22Rv1 (cell line): ENCODE results near the gene PTPRJ.

ENCODE experiments used
- ZFX ChIP-seq: fragments of 450-650 bp; IDR thresholded peaks from 2 replicates; pipeline ENCODE4 v1.6.1; 2017; ENCODE audit warnings: antibody characterized with exemption, borderline replicate concordance
- TF ChIP-seq, protein P1 (sequence below): fragments of 450-650 bp; IDR thresholded peaks from 2 replicates; pipeline ENCODE4 v1.5.1; 2017; ENCODE audit warnings: mild to moderate bottlenecking

DNA sequence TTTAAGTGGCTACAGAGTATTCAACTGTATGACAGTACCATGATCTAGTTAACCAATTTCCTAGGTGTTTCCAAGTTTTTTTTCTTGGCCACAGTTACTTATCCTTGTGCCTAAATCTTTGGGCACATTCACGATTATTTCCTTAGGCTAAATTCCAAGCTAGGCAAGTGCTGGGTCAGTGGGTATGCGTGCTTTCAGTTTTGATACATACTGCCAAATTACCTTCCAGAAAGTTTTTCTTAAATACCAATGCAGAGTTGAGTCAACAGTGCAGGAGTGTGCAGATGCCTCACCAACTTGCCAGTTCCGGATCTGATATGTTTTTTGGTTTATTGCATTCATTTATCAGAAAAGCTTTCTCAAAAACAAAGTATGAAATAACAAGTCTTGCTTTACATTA lies 168.4 kb downstream of the PTPRJ start:
- TF ChIP-seq ZFX, result no peak
- TF ChIP-seq, protein P1, sequence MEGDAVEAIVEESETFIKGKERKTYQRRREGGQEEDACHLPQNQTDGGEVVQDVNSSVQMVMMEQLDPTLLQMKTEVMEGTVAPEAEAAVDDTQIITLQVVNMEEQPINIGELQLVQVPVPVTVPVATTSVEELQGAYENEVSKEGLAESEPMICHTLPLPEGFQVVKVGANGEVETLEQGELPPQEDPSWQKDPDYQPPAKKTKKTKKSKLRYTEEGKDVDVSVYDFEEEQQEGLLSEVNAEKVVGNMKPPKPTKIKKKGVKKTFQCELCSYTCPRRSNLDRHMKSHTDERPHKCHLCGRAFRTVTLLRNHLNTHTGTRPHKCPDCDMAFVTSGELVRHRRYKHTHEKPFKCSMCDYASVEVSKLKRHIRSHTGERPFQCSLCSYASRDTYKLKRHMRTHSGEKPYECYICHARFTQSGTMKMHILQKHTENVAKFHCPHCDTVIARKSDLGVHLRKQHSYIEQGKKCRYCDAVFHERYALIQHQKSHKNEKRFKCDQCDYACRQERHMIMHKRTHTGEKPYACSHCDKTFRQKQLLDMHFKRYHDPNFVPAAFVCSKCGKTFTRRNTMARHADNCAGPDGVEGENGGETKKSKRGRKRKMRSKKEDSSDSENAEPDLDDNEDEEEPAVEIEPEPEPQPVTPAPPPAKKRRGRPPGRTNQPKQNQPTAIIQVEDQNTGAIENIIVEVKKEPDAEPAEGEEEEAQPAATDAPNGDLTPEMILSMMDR, result no peak
